GM12872 (cell line): ENCODE measurements around the gene MAGI2.

Experiments
- CTCF ChIP-seq: IDR thresholded peaks from 3 replicates; pipeline ENCODE4 v1.5.1; 2011; ENCODE audit warnings: low read depth, mild to moderate bottlenecking, low read length, moderate library complexity; ENCODE audit not compliant: insufficient read depth

MAGI2 gene

GRCh38 chr7:78159545-78159944, 1293.9 kb downstream of the MAGI2 start:
- no peak for TF ChIP-seq CTCF

DNA sequence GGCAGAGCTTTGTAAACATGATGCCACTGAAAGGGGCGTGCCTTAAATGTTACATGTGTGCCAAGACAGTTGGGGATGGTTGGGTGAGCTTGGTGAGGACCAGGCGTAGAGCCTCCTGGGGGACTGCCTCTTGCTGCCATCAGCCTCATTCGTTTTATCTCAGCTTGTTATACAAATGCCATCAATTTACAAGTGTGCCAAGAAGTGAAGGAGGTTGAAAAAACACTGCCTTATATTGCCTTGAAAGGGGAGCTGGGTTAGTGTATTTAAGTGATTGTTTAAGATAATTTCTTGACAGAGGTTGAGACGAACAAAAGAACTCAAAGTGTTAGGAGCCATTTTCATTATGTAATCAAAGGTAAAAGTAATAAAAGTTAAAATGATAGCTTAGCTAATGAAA, 1300.2 kb downstream of the MAGI2 start:
- no peak for TF ChIP-seq CTCF

GRCh38 chr7:78151229-78151628, 1302.2 kb downstream of the MAGI2 start:
- no peak for TF ChIP-seq CTCF

DNA sequence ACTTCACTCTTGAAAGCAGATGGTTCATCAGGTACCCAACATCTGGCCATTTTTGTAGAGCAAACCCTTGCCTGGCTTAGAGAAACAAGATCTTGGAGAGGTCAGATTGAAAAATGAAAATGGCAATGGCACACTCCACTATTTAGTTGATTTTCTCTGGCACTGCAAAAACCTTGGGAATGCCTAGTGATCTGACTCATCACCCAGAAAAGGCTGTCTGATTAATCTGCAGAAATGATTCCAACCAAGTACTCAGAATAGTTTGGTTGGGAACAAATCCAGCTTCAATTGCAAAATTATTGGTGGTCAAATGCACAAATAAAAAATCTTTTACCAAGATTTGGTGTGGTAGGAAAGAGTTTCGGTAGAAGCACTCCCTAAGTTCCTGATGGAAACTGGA, 1303.7 kb downstream of the MAGI2 start:
- TF ChIP-seq CTCF = no peak

DNA sequence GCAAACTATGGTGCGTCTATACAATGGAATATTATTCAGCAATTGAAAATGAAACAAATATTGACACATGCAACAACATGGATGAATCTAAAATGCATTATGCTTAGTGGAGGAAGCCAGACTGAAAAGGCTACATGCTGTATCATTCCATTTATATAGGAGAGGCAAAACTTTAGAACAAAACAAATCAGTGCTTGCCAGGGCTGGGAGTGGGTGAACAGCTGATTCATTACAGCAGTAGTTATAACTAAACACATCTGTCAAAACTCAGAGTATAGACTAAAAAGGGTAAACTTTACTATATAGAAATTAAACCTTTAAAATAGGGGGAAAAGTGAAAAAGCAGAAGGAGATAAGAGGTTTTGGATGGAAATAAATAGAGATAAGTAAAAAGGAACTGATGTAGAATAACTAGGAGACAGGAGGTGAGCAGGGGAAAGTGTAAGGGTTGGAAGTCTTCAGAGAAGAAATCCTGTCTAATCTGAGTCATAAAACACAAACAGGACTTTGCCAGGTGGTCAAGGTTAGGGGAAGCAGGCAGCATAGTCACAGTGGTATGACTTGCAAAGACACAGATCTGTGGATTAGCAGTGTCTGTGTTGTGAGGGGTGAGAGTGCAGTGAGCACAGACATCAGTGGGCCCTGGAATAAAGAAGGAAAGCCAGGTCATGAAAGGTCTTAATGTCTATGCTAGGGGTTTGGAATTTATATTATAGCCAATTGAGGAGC, 1305.1 kb downstream of the MAGI2 start:
- no peak for TF ChIP-seq CTCF

- no peak for TF ChIP-seq CTCF
Observed at GRCh38 chr7:78146546-78146945, 1306.9 kb downstream of the MAGI2 start.

- TF ChIP-seq CTCF = no peak
Observed at GRCh38 chr7:78143661-78144060, 1309.8 kb downstream of the MAGI2 start.
